ENCODE data around the gene CDO1.
"Not testable (repeated sequence)": the region's sequence is repeated elsewhere in the genome, so short reads cannot be mapped to it uniquely, and the experiment has no call there.

Gene CDO1

DNA sequence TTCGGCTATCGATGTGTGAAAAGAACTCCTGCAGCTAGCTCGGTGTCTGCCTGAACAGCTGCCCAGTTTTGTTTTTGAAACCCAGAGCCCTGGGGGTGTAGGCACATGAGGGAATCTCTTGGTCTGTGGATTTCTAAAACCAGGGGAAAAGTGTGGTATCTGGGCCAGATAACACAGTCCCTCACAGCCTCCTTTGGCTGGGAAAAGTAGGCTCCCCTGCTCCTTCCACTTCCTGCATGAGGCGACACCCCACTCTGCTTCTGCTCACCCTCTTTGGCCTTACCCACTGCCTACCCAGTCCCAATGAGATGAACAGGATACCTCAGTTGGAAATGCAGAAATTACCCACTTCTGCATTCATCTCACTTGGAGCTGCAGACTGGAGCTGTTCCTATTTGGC lies 9.5 kb upstream of the CDO1 start:
- DNase-seq: no peak

DNA sequence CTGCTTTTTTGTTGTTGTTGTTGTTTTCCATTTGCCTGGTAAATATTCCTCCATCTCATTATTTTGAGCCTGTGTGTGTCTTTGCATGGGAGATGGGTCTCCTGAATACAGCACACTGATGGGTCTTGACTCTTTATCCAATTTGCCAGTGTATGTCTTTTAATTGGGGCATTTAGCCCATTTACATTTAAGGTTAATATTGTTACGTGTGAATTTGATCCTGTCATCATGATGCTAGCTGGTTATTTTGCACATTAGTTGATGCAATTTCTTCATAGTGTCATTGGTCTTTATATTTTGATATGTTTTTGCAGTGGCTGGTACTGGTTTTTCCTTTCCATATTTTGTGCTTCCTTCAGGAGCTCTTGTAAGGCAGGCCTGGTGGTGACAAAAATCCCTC lies 8.5 kb upstream of the CDO1 start:
- not testable (repeated sequence) for DNase-seq

DNA sequence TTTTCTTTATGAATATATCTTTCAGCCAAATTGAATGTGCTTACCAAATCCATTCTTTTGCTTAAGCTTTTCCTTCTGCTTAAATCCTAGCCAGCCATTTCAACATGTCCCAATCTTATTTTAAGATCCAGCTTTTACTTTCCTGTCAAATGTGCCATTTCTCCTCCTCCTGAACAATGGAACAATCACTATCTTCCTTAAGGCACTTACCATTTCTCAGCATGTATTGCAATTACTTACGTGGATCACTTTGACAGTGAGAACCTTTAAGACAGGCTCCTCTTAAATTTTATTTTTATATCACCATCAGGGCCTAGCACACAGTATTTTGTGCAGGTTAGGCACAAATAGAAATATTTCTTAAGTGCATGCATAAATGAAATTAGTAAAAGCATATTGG lies 4.4 kb upstream of the CDO1 start:
- DNase-seq: no peak

DNA sequence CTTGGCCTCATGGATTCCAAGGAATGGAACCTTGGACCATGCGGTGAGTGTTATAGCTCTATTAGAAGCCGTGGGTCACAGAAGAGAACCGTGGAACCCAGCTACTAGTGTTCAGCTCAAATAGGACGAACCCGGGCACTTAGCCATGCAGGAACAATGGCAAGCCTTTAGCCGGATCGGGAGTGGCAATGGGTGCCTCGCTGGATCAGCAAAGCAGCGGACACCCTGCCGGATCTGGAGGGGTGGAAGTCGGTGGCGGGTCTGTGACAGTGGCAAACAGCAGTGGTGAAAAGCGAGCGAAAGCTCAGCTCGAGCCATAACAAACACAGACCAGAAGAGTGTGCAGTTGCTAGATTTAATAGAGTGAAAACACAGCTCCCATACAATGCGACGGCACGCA lies 2.4 kb upstream of the CDO1 start:
- DNase-seq: no peak

DNA sequence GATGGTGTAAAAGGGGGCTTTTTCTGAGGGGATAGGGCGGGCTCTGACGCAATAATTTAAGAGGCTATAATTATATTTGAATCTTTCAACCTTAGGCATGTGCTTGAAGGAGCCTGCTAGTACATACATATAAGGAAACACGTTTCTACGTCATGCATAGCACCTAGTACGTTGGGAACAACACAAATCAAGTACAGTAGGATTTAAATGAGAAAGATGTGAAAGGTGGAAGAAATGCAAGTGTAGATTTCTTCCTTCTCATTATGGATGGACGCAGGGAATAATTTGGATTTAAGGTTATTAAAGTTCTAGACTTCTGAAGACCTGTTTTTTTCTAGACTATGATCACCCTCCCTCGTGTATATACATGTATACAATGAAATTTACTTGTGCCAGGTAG lies 927 bp upstream of the CDO1 start:
- DNase-seq: no peak

DNA sequence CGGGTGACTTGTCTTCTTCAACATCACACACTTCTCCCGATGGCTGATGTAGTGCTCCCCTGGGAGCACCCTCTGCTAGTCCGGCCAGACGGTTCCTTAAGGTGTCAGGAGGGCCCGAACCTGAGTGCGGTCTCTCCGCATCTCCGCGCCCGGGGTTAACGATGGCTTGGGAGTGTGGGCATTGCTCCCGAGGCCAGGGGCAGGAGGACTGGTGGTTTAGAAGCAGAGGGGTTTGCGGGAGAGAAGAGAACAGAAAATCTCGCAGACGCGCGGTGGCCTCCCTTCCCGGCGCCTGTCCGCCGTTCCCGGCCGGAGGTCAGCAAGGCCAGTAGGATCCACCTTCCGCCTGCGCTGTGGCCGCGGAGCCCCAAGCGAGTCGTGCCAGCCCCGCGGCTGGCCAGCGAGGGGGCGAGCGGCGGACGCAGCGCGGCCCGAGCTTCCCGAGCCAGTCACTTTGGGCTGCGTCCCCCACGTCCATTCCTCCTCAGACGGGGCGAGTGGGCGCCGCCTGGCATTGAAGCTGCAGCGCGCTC lies 700 bp downstream of the CDO1 start:
- DNase-seq: no peak

DNA sequence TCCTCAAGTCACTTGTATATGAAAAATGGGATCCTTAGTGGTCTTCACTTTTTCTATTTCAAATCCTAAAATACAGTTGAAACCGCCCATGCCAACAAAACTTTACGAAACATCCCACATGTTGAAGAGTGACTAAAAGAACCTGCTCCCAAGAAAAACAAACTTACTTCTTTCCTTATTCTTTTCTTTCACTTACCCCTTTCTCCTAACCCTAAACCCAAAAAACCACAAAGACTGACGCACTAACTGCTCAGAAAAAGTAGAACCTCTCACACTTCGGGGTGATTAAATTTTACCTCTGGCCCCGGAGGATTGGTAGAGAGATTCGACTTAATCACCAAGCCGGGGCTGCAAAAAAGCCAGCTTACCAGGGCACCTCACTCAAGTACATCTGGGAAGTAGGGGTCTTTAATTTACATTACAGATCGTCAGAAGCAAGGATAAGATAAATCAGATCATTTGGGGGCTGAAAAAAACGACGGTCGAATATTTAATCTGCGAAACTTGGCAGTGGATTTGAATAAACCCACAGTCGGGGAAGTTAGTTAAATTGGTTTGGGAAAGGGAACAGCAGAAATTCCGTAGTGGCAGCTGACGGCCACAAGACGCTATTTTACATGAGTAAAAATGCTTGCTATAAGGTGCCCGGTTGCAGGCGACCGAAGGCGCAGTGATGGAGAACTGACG lies 1.3 kb downstream of the CDO1 start:
- no peak for DNase-seq

DNA sequence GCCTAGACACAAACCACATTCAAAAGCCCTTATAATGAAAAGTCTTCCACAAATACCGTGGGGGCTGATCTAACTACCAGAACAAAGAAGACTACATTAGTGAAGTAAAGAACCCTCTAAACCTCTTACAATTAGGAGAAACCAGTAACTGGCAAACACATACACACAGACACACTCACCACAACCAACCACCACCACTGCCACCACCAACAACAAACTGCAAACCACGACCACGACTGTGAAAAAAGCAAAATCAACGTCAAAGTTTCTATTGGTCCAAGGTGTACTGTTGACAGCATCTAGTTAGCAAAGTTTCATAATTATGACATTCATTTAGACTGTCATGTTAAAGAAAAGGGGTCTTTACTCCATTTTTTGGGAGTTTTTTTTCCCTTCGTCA lies 2.7 kb downstream of the CDO1 start:
- no peak for DNase-seq

DNA sequence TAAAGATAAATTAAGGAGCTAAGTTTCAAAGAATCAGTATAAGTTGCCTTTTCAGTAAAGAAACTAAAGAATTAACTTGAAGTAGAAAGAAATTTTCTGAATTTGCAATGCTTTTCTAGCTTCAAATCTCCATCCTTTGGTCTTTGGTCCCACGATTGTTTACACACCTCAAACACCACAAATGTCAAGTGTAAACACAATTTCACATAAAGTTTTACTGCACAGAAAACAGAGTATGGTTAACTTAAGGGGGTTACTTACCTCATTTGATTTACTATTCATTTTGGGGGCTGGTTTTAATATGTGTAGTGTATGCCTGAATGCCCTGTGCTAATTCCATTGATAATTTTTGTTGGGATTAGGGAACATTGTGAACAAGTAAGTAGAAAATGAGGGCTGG lies 4.1 kb downstream of the CDO1 start:
- no peak for DNase-seq

DNA sequence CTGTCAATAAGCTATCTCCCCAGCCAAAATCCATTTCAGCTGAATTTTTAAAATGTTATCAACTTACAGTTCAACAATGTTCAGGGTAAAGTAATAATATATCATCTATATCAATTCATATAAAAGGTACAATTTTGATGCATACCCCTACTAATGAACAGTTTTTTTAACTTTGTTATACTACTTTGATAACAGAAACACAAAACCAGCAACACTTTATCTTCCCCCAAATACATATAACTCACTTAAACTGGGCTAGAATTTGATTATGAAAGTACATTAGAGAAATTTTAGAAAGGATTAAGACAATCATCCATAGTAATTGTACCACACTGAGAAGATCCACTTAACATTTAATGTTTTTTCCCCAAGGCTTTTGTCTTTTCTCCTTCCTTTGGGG lies 5.1 kb downstream of the CDO1 start:
- DNase-seq: no peak

DNA sequence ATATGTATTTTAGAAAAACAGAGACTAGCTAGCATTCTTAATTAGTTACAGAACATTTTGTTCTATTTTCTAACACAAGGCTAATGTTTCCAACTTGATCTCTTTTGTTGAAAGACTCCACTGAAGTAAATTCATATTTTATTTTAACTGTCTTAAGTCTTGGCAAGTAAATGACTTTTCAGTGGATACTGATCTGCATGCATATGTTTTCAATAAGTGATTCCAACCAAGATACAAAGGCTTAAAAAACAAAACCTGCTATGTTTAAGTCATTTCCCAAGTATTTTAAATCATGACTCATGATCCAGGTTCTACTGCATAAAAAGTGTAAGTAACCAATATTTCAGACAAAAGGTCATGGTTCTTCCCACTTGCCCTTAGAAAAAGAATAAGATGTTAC lies 5.7 kb downstream of the CDO1 start:
- DNase-seq: no peak

DNA sequence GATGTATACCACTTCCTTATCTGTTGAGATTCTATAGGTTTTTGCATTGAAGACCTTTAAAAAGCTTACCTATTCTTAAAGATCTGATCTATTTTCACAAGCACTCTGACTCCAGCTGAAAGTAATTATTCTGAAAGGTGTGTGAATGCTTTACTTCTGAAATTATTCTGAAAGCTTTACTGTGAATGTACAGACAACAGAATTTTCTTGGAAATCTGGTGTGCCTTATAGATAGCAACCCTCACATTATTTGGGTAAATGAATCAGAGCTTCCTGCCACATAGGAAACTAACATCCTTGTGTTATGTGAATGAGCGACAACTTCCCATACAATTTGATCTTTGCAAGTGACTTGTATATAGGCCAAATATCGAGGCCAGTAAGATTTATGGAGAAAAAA lies 6.5 kb downstream of the CDO1 start:
- DNase-seq: no peak

DNA sequence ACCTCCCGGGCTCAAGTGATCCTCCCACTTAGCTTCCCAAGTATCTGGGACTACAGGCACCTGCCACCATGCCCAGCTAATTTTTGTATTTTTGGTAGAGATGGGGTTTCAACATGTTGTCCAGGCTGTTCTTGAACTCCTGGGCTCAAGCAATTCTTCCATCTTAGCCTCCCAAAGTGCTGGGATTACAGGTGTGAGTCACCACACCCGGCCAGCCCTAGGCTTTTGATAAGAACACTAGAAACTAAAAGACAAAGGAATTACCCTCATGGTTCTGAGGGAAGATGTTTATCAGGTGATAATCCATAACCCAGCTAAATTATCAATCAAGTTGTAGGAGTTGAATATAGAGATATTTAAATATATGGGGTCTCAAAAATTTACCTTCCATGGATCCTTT lies 8.4 kb downstream of the CDO1 start:
- not testable (repeated sequence) for DNase-seq

DNA sequence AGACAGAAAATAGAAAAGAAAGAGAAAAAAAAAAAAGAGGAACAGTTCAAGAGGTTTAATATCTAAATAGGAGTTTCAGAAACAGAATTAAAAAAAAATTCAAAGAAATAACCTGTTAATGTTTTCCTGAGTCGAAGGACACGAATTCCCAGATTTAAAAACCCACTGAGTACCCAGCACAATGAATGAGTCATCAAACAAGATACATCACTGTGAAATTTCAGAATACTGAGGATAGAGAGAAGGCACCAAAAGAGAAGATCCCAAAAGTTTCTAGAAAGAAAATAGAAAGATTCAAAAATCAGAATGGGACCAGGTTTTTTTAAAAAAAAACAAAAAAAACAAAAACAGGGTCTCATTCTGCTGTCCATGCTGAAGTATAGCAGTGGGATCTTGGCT lies 8.8 kb downstream of the CDO1 start:
- no peak for DNase-seq

DNA sequence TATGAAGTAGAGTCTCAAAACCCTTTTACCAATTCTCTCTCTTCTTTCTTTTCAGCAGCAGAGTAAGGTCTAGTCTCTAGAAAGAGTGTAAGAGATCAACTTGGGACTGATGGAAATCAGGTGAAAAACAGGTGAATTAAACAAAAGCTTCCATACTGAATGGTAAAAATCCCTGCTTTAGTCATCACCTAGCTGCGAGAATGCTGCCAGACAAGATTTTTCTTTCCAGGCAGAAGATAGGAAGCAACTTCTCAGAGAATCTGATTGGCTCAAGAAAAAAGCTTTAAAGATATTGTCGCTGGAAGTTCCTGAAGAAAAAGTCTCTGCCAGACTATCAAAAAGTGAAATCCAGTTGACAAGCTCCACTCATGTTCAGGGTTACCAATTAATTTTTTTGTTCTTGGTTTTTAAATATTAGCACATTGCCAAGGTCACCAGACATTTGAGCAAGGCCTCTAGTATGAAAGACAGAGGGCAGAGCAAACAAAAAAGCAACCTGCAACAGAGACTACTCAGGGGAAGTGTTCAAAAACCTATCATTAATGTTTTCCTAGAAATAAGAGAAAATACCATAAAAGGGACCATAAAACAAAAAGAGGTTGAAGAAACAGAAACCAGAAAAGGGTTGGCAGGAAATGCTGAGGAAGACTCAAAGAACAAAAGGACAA lies 9.3 kb downstream of the CDO1 start:
- no peak for DNase-seq

DNA sequence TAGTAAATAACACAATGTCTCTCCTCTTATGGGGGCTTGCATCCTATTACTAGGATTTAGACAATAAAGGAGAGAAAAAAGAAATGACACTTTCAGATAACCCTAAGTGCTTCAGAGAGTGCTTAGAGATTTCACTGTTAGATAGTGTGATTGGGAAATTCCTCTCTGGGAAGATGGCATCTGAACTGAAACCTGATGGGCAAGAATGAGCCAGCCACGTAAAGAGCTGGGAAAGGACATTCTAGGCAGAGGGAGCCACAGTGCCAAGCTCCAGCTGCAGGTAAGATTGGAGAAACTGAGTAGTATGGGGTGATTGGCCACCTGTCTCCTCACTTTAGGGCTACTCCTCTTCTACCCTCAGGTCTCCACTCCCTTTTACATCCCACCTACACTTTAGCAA lies 14.5 kb downstream of the CDO1 start:
- no peak for DNase-seq

DNA sequence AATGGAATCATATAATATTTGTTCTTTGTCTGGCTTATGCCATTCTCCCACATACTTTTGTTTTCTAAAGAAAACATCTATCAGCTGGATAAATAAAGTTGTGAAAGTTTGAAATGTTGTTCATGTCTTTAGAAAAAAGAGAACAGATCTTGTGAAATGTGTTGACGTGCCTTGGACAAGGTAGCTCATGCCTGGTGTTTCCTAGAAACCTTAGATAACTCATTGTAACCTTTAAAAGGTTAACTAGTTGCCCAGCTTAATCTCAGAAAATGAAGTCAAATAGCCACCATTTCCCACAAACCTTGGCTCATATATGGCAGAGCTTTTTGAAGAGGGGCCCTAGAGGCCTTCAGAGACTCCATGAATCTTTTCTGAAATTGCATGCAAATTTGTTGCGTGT lies 15.3 kb downstream of the CDO1 start:
- DNase-seq: no peak

DNA sequence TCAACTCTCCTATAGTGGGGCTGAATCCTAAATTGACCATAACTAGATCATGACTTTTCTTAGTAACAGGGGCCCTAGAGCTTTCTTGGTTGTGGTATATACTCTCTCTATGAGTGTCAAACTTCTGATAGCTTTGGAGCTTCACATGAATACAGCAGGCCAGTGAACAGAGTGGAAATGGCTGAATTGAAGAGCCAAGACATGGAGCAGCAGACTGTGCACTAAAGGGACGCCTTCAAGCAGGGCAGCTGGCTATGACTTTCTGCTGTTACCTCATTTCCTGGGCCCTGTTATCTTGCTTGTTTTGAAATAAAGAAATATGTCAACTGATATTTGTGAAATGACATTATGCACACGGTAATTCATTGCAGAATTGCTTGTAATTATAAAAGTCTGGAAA lies 16.4 kb downstream of the CDO1 start:
- DNase-seq: no peak

DNA sequence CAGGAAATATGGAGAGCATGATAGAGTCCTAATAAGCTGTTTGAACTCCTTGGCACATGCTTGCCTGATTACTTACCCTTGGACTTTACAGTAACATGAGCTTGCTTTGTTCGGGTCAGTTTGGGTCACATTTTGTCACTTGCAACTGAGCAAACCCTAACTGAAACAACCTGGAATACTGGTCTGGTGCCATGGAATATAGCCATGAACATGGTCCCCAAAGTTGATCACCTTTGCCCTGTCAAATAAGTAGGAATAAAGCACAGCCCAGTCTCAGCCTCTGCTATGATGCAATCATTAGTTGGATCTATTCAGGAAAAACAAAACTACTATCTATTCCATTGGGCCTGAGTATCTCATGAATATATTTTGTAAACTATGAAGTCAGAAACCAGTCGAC lies 18.2 kb downstream of the CDO1 start:
- DNase-seq: no peak

DNA sequence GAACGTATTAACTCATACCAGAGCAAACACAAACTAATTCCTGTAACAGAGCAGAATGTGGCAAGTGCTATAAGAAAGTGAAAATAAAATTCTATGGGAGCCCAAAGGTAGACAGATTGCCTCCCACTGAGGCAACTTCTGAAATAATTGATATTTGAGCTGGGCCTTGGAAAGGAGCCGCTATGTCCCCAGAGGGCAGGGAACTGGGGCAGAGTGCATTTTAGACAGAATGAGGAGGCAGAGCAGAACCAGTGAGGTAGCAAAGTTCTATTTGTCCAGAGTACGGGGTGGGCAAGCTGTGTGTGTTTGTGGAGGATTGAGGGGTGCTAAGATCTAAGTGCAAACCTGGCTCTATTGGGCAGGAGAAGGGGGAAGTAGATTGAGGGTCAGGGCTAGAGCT lies 19.8 kb downstream of the CDO1 start:
- DNase-seq: no peak

DNA sequence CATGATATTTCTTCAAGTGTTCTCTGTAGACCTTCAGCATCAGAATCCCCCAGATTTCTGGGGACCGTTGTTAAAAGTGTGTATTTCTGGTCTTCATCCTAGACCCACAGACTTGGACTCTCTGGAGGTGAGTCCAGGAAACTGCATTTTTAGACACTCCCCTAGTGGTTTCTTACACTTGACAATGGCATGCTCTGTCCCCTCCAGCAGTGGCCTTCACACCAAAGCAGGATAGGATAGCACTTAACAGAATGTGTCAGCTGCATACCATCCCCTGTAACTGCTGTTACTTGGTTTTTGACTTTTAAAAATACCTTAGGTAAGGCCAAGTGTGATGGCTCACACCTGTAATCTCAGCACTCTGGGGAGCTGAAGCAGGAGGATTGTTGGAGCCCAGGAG lies 20.8 kb downstream of the CDO1 start:
- DNase-seq: no peak

DNA sequence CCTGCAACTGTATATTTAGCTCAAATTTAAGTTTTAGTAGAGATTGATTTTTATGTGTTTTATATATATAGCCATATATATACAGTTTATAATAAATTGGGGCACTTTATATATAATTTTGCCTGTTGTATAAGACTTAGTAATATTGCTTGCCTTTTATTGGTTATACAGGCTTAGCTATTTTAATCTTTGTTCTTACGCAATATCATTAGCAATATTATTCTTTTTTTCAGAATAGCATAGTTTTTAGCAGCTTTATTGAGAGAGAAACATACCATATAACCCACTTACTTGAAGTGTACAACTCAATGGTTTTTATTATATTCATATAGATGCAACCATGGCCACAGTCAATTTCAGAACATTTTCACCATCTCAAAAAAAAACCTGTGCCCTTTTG lies 28.0 kb downstream of the CDO1 start:
- DNase-seq: no peak

DNA sequence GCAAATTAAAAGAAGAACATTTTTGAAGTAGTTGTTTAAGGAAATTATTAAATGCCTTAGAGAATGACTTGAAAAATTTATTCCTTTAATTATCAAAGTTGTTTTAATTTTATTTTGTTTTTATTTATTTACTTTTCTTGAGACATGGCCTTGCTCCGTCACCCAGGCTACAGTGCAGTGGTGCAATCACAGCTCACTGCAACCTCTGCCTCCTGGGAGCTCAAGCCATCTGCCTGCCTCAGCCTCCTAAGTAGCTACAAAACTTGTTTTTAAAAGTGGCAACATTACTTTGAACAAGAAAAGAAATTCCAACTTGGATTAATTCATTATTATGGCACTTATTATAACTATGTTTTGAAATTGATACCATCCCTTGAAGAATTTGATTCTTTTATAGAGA lies 29.0 kb downstream of the CDO1 start:
- no peak for DNase-seq

DNA sequence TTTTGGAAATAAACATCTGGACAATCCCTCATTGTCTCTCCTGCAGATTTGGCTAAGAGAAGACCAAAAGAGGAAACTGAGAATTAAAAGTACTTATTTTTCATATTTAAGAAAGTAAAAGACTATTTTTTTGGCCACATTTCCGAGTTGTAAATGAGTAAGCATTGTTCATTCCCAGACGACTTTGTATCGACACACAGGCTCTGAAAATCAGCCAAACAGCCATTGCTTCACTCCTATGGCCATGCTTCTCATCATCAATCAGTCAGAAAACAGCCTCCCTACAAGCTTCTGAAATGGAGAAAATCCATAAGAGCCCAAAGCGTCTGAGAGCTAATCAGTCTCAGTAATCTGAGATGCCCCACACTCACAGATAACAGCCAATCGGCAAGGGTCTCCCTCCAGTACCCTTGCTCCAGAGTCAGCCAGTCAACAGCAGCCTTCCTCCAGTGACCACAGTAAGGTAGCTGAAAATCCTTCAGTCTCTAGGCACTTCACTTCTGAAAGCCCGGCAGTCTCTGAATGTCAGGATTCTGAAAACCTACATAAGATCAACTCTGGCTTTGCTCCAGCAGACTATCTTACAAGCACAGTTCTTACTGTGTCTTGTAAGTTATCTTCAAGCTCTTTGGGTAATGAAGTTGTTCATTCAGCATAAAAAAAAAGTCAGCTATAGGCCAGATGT lies 30.9 kb downstream of the CDO1 start:
- DNase-seq: no peak
